Activated T-cell treated with anti-CD3 and anti-CD28 coated beads, Interleukin-2, amount 50 U/mL, for 24 hours (primary cell): Measurements from ENCODE around the gene SEPTIN7.

ENCODE experiments used
- DNase-seq: peaks from one replicate; pipeline ENCODE4 v3.0.0-alpha.2; 2020
- H3K27ac Mint-ChIP-seq: 2 replicates; pipeline ENCODE4 v1.8.0; 2020; ENCODE audit warnings: mild to moderate bottlenecking, mixed read lengths
- H3K27me3 Mint-ChIP-seq: 2 replicates; pipeline ENCODE4 v1.8.0; 2020; ENCODE audit warnings: mixed read lengths
- H3K36me3 Mint-ChIP-seq: 2 replicates; pipeline ENCODE4 v1.8.0; 2020; ENCODE audit warnings: low read depth, mixed read lengths
- H3K4me1 Mint-ChIP-seq: 2 replicates; pipeline ENCODE4 v1.8.0; 2020; ENCODE audit warnings: low read depth, mixed read lengths
- H3K4me3 Mint-ChIP-seq: 2 replicates; pipeline ENCODE4 v1.8.0; 2020; ENCODE audit warnings: mild to moderate bottlenecking, moderate library complexity, mixed read lengths
- H3K9me3 Mint-ChIP-seq: 2 replicates; pipeline ENCODE4 v1.8.0; 2020; ENCODE audit warnings: mixed read lengths

Gene SEPTIN7

GRCh38 chr7:35802649-35803048 is 1.8 kb downstream of the SEPTIN7 start:
- Mint-ChIP-seq H3K27me3 (no peaks in the 10 kb centered on the region), H3K36me3 (peaks cover 53% of the 10 kb centered on the region), H3K27ac (peak overlapping the region; percentile 99), H3K9me3 (no peaks in the 10 kb centered on the region), H3K4me3 (peak overlapping the region; percentile 93), H3K4me1 (peaks cover 51% of the 10 kb centered on the region)
- DNase-seq = no peak

GRCh38 chr7:35804231-35804970 is 3.5 kb downstream of the SEPTIN7 start:
- DNase-seq = no peak
- H3K4me1 Mint-ChIP-seq = peaks cover 67% of the 10 kb centered on the region
- peaks cover 67% of the 10 kb centered on the region for H3K36me3 Mint-ChIP-seq
- H3K27me3 Mint-ChIP-seq = no peaks in the 10 kb centered on the region
- peak overlapping the region; percentile 28 for H3K27ac Mint-ChIP-seq
- no peaks in the 10 kb centered on the region for H3K9me3 Mint-ChIP-seq
- peak overlapping the region; percentile 3 for H3K4me3 Mint-ChIP-seq

- Mint-ChIP-seq H3K9me3 (no peaks in the 10 kb centered on the region), H3K27ac (peak overlapping the region; percentile 72), H3K36me3 (peaks cover 68% of the 10 kb centered on the region), H3K27me3 (no peaks in the 10 kb centered on the region), H3K4me3 (no peak overlapping the region), H3K4me1 (peaks cover 74% of the 10 kb centered on the region)
- DNase-seq = no peak
Observed at GRCh38 chr7:35805876-35806275, 5.0 kb downstream of the SEPTIN7 start.

GRCh38 chr7:35816514-35816913 is 15.7 kb downstream of the SEPTIN7 start:
- Mint-ChIP-seq H3K9me3 (peaks cover 29% of the 10 kb centered on the region), H3K4me1 (peaks cover 89% of the 10 kb centered on the region), H3K36me3 (peaks cover 57% of the 10 kb centered on the region), H3K27ac (peak overlapping the region; percentile 60), H3K27me3 (no peaks in the 10 kb centered on the region), H3K4me3 (no peak overlapping the region)
- no peak for DNase-seq

GRCh38 chr7:35817181-35817580 is 16.3 kb downstream of the SEPTIN7 start:
- peak overlapping the region; percentile 60 for H3K27ac Mint-ChIP-seq
- no peak for DNase-seq
- peaks cover 58% of the 10 kb centered on the region for H3K36me3 Mint-ChIP-seq
- H3K4me1 Mint-ChIP-seq = peaks cover 83% of the 10 kb centered on the region
- no peaks in the 10 kb centered on the region for H3K27me3 Mint-ChIP-seq
- H3K4me3 Mint-ChIP-seq = no peak overlapping the region
- H3K9me3 Mint-ChIP-seq = peaks cover 29% of the 10 kb centered on the region

GRCh38 chr7:35817930-35818329 is 17.1 kb downstream of the SEPTIN7 start:
- Mint-ChIP-seq H3K27ac (peak overlapping the region; percentile 93), H3K4me3 (no peak overlapping the region), H3K4me1 (peaks cover 84% of the 10 kb centered on the region), H3K27me3 (no peaks in the 10 kb centered on the region), H3K36me3 (peaks cover 63% of the 10 kb centered on the region), H3K9me3 (peaks cover 29% of the 10 kb centered on the region)
- DNase-seq = no peak

- DNase-seq = no peak
- Mint-ChIP-seq H3K9me3 (peaks cover 29% of the 10 kb centered on the region), H3K36me3 (peaks cover 61% of the 10 kb centered on the region), H3K27me3 (no peaks in the 10 kb centered on the region), H3K4me1 (peaks cover 78% of the 10 kb centered on the region), H3K4me3 (peak overlapping the region; percentile 38), H3K27ac (peak overlapping the region; percentile 93)
Observed at GRCh38 chr7:35818513-35818912, 17.7 kb downstream of the SEPTIN7 start.

GRCh38 chr7:35819310-35819709 is 18.5 kb downstream of the SEPTIN7 start:
- Mint-ChIP-seq H3K36me3 (peaks cover 55% of the 10 kb centered on the region), H3K9me3 (peaks cover 29% of the 10 kb centered on the region), H3K27me3 (no peaks in the 10 kb centered on the region), H3K4me3 (no peak overlapping the region), H3K27ac (peak overlapping the region; percentile 93), H3K4me1 (peaks cover 72% of the 10 kb centered on the region)
- DNase-seq = no peak

- no peak overlapping the region for H3K4me3 Mint-ChIP-seq
- peak overlapping the region; percentile 93 for H3K27ac Mint-ChIP-seq
- peaks cover 66% of the 10 kb centered on the region for H3K4me1 Mint-ChIP-seq
- no peak for DNase-seq
- H3K9me3 Mint-ChIP-seq = peaks cover 27% of the 10 kb centered on the region
- no peaks in the 10 kb centered on the region for H3K27me3 Mint-ChIP-seq
- peaks cover 48% of the 10 kb centered on the region for H3K36me3 Mint-ChIP-seq
Observed at GRCh38 chr7:35819954-35820703, 19.3 kb downstream of the SEPTIN7 start.

- Mint-ChIP-seq H3K4me3 (no peak overlapping the region), H3K4me1 (peaks cover 62% of the 10 kb centered on the region), H3K27ac (no peak overlapping the region), H3K36me3 (peaks cover 43% of the 10 kb centered on the region), H3K9me3 (peaks cover 27% of the 10 kb centered on the region), H3K27me3 (no peaks in the 10 kb centered on the region)
- no peak for DNase-seq
Observed at GRCh38 chr7:35820858-35821257, 20.0 kb downstream of the SEPTIN7 start.

GRCh38 chr7:35823440-35823839 is 22.6 kb downstream of the SEPTIN7 start:
- no peaks in the 10 kb centered on the region for H3K27me3 Mint-ChIP-seq
- peak overlapping the region; percentile 16 for H3K27ac Mint-ChIP-seq
- H3K36me3 Mint-ChIP-seq = peaks cover 33% of the 10 kb centered on the region
- peaks cover 19% of the 10 kb centered on the region for H3K9me3 Mint-ChIP-seq
- peaks cover 52% of the 10 kb centered on the region for H3K4me1 Mint-ChIP-seq
- H3K4me3 Mint-ChIP-seq = no peak overlapping the region
- DNase-seq = no peak

- Mint-ChIP-seq H3K27ac (no peak overlapping the region), H3K36me3 (peaks cover 29% of the 10 kb centered on the region), H3K4me3 (no peak overlapping the region), H3K27me3 (no peaks in the 10 kb centered on the region), H3K4me1 (peaks cover 50% of the 10 kb centered on the region), H3K9me3 (peaks cover 3% of the 10 kb centered on the region)
- no peak for DNase-seq
Observed at GRCh38 chr7:35825974-35826373, 25.1 kb downstream of the SEPTIN7 start.

- Mint-ChIP-seq H3K27ac (no peak overlapping the region), H3K9me3 (peaks cover 3% of the 10 kb centered on the region), H3K36me3 (peaks cover 27% of the 10 kb centered on the region), H3K27me3 (no peaks in the 10 kb centered on the region), H3K4me3 (no peak overlapping the region), H3K4me1 (peaks cover 51% of the 10 kb centered on the region)
- DNase-seq = no peak
Observed at GRCh38 chr7:35826751-35827150, 25.9 kb downstream of the SEPTIN7 start.

- Mint-ChIP-seq H3K4me3 (no peak overlapping the region), H3K9me3 (peaks cover 3% of the 10 kb centered on the region), H3K4me1 (peaks cover 62% of the 10 kb centered on the region), H3K27ac (peak overlapping the region; percentile 56), H3K27me3 (no peaks in the 10 kb centered on the region), H3K36me3 (peaks cover 41% of the 10 kb centered on the region)
- DNase-seq = no peak
Observed at GRCh38 chr7:35828817-35829216, 28.0 kb downstream of the SEPTIN7 start.

GRCh38 chr7:35831208-35831607 is 30.4 kb downstream of the SEPTIN7 start:
- Mint-ChIP-seq H3K9me3 (peaks cover 3% of the 10 kb centered on the region), H3K4me1 (peaks cover 72% of the 10 kb centered on the region), H3K36me3 (peaks cover 64% of the 10 kb centered on the region), H3K4me3 (no peak overlapping the region), H3K27me3 (no peaks in the 10 kb centered on the region), H3K27ac (no peak overlapping the region)
- DNase-seq = no peak
